ENCODE measurements around the gene CNTN4.

CNTN4 gene

GRCh38 chr3:3081381-3082233 lies 982.9 kb downstream of the CNTN4 start:
- FAIRE-seq: no peak

- no peak for FAIRE-seq
These were observed 983.7 kb downstream of the CNTN4 start for GRCh38 chr3:3082234-3082924.

- no peak for FAIRE-seq
These were observed 986.2 kb downstream of the CNTN4 start for GRCh38 chr3:3084890-3085289.

- FAIRE-seq: no peak
These were observed 987.1 kb downstream of the CNTN4 start for GRCh38 chr3:3085782-3086181.

GRCh38 chr3:3086239-3086638 lies 987.6 kb downstream of the CNTN4 start:
- no peak for FAIRE-seq

- no peak for FAIRE-seq
These were observed 988.6 kb downstream of the CNTN4 start for GRCh38 chr3:3087279-3087678.

- no peak for FAIRE-seq
These were observed 989.2 kb downstream of the CNTN4 start for GRCh38 chr3:3087716-3088465.

- no peak for FAIRE-seq
These were observed 990.4 kb downstream of the CNTN4 start for GRCh38 chr3:3089017-3089416.

- no peak for FAIRE-seq
These were observed 999.3 kb downstream of the CNTN4 start for GRCh38 chr3:3097958-3098357.

GRCh38 chr3:3101660-3102458 lies 1003.2 kb downstream of the CNTN4 start:
- no peak for FAIRE-seq

GRCh38 chr3:3102751-3103150 lies 1004.1 kb downstream of the CNTN4 start:
- no peak for FAIRE-seq

GRCh38 chr3:3105246-3105645 lies 1006.6 kb downstream of the CNTN4 start:
- no peak for FAIRE-seq

- no peak for FAIRE-seq
These were observed 1007.1 kb downstream of the CNTN4 start for GRCh38 chr3:3105815-3106214.

GRCh38 chr3:3107181-3107580 lies 1008.5 kb downstream of the CNTN4 start:
- no peak for FAIRE-seq

Data from islet of Langerhans (tissue), 1 donor.